NCI-H187 treated with DMSO at 0.1 percent for 48 hours (cell line): ENCODE results near the gene FLYWCH2.

Experiments
- DNase-seq: peaks from one replicate; lab custom pipeline; 2025; lab: John Stamatoyannopoulos, UW

Gene FLYWCH2

GRCh38 chr16:2854700-2855309 lies 28.2 kb upstream of the FLYWCH2 start:
- DNase-seq = no peak

GRCh38 chr16:2855536-2855935 lies 27.5 kb upstream of the FLYWCH2 start:
- DNase-seq = no peak

- no peak for DNase-seq
Measured at GRCh38 chr16:2856061-2856670, 26.8 kb upstream of the FLYWCH2 start.

GRCh38 chr16:2856686-2857450 lies 26.1 kb upstream of the FLYWCH2 start:
- DNase-seq = no peak

- no peak for DNase-seq
Measured at GRCh38 chr16:2857451-2858244, 25.4 kb upstream of the FLYWCH2 start, which contains the start of gene PRSS22. PRSS22 (minus strand) TSS chr16:2858170; CDS start chr16:2858104, 66 bp downstream.

- DNase-seq = no peak
Measured at GRCh38 chr16:2858245-2859025, 24.6 kb upstream of the FLYWCH2 start.

- no peak for DNase-seq
Measured at GRCh38 chr16:2859686-2860265, 23.2 kb upstream of the FLYWCH2 start.

GRCh38 chr16:2860826-2861567 lies 22.0 kb upstream of the FLYWCH2 start:
- DNase-seq = no peak

GRCh38 chr16:2865651-2866050 lies 17.4 kb upstream of the FLYWCH2 start:
- DNase-seq = no peak

- DNase-seq = no peak
Measured at GRCh38 chr16:2866431-2866830, 16.6 kb upstream of the FLYWCH2 start.

GRCh38 chr16:2867661-2867986 lies 15.4 kb upstream of the FLYWCH2 start:
- DNase-seq = no peak

- peak; percentile 68 for DNase-seq
Measured at GRCh38 chr16:2867987-2868789, 14.8 kb upstream of the FLYWCH2 start.

GRCh38 chr16:2871926-2872325 lies 11.1 kb upstream of the FLYWCH2 start:
- DNase-seq = no peak

GRCh38 chr16:2874032-2874911 lies 8.7 kb upstream of the FLYWCH2 start:
- DNase-seq = no peak

GRCh38 chr16:2874912-2875362 lies 8.1 kb upstream of the FLYWCH2 start:
- DNase-seq = peak; percentile 51

GRCh38 chr16:2879854-2880508 lies 3.0 kb upstream of the FLYWCH2 start:
- no peak for DNase-seq

- no peak for DNase-seq
Measured at GRCh38 chr16:2881783-2882649, 999 bp upstream of the FLYWCH2 start.
